CD4-positive, CD25-positive, alpha-beta regulatory T cell (primary cell): ENCODE results near the gene CXCL13. TPM values are rescaled to one million over a fixed set of nuclear protein-coding genes. Genes with fewer than 3 reads are reported as not detected.

Source experiments
- ATAC-seq, 2 donors: fragments of 150-1000 bp; cut with Tn5 transposase; one replicate each; pipeline ENCODE4 v1.10.0; 2021; ENCODE audit warnings: low read depth in 2 of 2, moderate number of reproducible peaks in 2 of 2, moderate library complexity in 1 of 2
- DNase-seq, 3 donors: peaks; one replicate each; pipeline versions ENCODE4 v3.0.0 to v3.0.0-alpha.2; 2012 to 2022; ENCODE audit warnings: mixed read lengths in 1 of 3
- H3K27ac ChIP-seq: one replicate; pipeline ENCODE4 v1.7.0; 2013; ENCODE audit warnings: mild to moderate bottlenecking, low read length; ENCODE audit not compliant: insufficient read depth, poor library complexity, severe bottlenecking
- H3K27me3 ChIP-seq: one replicate; pipeline ENCODE4 v1.7.0; 2013; ENCODE audit warnings: low read length; ENCODE audit not compliant: control insufficient read depth, insufficient read depth
- H3K36me3 ChIP-seq: one replicate; pipeline ENCODE4 v1.7.0; 2013; ENCODE audit warnings: mild to moderate bottlenecking, low read length, moderate library complexity; ENCODE audit not compliant: control insufficient read depth, insufficient read depth
- H3K4me1 ChIP-seq: 2 replicates; pipeline ENCODE4 v1.7.0; 2013; ENCODE audit warnings: mild to moderate bottlenecking, low read length; ENCODE audit not compliant: insufficient read depth, control insufficient read depth, poor library complexity, severe bottlenecking
- H3K4me3 ChIP-seq: one replicate; pipeline ENCODE4 v1.7.0; 2013; ENCODE audit warnings: low read depth, mild to moderate bottlenecking, low read length, moderate library complexity
- H3K9me3 ChIP-seq, 2 experiments: 1 replicate in 1 of 2; 2 replicates in 1 of 2; pipeline ENCODE4 v1.7.0; 2013; ENCODE audit warnings: low read length in 2 of 2, mild to moderate bottlenecking in 1 of 2, moderate library complexity in 1 of 2; ENCODE audit not compliant: control insufficient read depth in 2 of 2
- H3K27ac Mint-ChIP-seq, 3 donors: one replicate each; pipeline ENCODE4 v1.8.0; 2020 to 2022; ENCODE audit warnings: mild to moderate bottlenecking in 3 of 3, mixed read lengths in 3 of 3, moderate library complexity in 2 of 3
- H3K27me3 Mint-ChIP-seq: one replicate; pipeline ENCODE4 v1.8.0; 2022; ENCODE audit warnings: mild to moderate bottlenecking, mixed read lengths
- H3K36me3 Mint-ChIP-seq: one replicate; pipeline ENCODE4 v1.8.0; 2020; ENCODE audit warnings: mixed read lengths
- H3K4me1 Mint-ChIP-seq, 4 donors: one replicate each; pipeline ENCODE4 v1.8.0; 2020 to 2022; ENCODE audit warnings: mixed read lengths in 4 of 4, mild to moderate bottlenecking in 1 of 4
- H3K4me3 Mint-ChIP-seq, 4 donors: one replicate each; pipeline ENCODE4 v1.8.0; 2020 to 2022; ENCODE audit warnings: mild to moderate bottlenecking in 4 of 4, mixed read lengths in 4 of 4, moderate library complexity in 3 of 4
- H3K9me3 Mint-ChIP-seq, 7 donors: one replicate each; pipeline ENCODE4 v1.8.0; 2020 to 2022; ENCODE audit warnings: mixed read lengths in 7 of 7, mild to moderate bottlenecking in 3 of 7, moderate library complexity in 2 of 7
- polyA plus RNA-seq, 4 donors: library from polyadenylated mRNA; unstranded; fragments of 300-500 nt; fragmentation: Illumina TruSeq; gene quantifications; one replicate each; pipeline ENCODE4 v1.2.3, GENCODE V29; 2021
- total RNA-seq: library from RNA; stranded (reverse); gene quantifications from one replicate; pipeline ENCODE4 v1.2.3, GENCODE V29; 2022

The CXCL13 gene
- total and polyA plus RNA-seq, 5 donors from 2014 or later, result not detected

DNA sequence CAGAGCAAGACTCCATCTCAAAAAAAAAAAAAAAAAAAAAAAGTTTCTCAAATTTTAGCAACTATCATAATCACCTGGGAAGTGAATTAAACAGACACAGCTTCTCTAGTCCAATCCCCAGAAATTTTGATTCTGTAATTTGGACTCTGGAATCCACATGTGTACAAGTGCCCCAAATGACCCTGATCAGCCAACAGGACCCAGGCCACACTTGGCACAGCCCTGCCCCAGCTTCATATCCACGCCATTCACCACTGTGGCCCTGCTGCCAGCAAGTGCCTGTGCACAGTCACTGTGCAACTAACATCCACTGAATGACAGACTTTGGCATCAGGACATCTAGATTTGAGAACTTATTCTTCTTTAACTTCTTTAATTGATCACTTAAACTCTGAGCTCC lies 14.1 kb upstream of the CXCL13 start:
- Mint-ChIP-seq H3K27ac (no peak overlapping the region), H3K9me3 (peaks cover 0 to 2% (median 0%) of the 10 kb centered on the region in 7 donors), H3K36me3 (no peaks in the 10 kb centered on the region), H3K27me3 (peaks cover 21% of the 10 kb centered on the region), H3K4me3 (no peak overlapping the region), H3K4me1 (peaks cover 0 to 10% (median 7%) of the 10 kb centered on the region in 4 donors)
- H3K36me3 ChIP-seq, result no peaks in the 10 kb centered on the region
- peaks cover 3% of the 10 kb centered on the region for H3K27me3 ChIP-seq
- ATAC-seq, result no peak
- H3K9me3 ChIP-seq, result no peaks in the 10 kb centered on the region
- H3K4me3 ChIP-seq, result no peak overlapping the region
- H3K4me1 ChIP-seq, result peaks cover 6% of the 10 kb centered on the region
- no peak overlapping the region for H3K27ac ChIP-seq
- DNase-seq, result no peak

DNA sequence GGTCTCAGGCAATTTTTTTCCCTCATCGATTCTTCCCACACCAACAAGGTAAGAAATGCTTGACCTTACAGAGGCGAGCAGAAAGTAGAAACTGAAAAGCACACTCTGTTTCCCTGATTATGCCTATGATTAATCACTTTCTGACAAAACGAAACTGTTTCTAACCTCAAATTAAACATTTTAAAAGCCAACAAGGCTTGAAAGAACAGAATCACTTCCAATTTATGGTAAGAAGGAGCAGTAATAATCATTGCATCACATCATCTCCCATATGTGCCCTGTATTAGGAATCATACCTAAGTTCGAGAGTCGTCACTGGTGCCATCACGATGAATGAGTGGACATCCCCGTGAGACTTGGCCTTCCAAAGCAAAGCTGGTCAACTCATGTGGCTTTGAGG lies 12.5 kb upstream of the CXCL13 start:
- H3K36me3 ChIP-seq, result no peaks in the 10 kb centered on the region
- ATAC-seq (no peak), DNase-seq (no peak)
- peak overlapping the region; percentile 15 for H3K4me3 ChIP-seq
- H3K27ac ChIP-seq, result no peak overlapping the region
- H3K4me1 Mint-ChIP-seq, result peaks cover 0 to 2% (median 0%) of the 10 kb centered on the region in 4 donors
- no peaks in the 10 kb centered on the region for H3K9me3 ChIP-seq
- no peak overlapping the region for H3K27ac Mint-ChIP-seq
- H3K9me3 Mint-ChIP-seq, result peaks cover 0 to 3% (median 0%) of the 10 kb centered on the region in 7 donors
- peaks cover 20% of the 10 kb centered on the region for H3K27me3 Mint-ChIP-seq
- H3K36me3 Mint-ChIP-seq, result no peaks in the 10 kb centered on the region
- H3K27me3 ChIP-seq, result peaks cover 2% of the 10 kb centered on the region
- no peak overlapping the region for H3K4me3 Mint-ChIP-seq
- H3K4me1 ChIP-seq, result no peaks in the 10 kb centered on the region

DNA sequence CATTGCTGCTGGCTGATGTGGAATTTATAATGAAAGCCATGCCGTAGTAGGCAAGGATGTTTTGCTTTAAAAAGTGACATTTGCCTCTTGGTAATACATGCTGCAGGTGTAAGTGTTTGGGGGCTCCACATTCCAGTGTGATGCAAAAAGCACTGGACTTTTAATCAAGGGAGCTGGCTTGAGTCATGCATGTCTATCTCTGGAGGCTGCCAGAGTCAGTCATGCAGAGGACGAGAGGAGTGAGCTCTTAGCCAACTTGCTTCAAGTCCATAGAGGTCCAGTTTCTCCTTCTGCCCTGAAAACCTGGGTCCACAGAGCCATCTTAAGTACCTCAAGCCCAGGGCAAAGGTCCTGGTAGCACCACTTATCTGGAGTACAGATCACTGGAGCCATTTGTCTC lies 11.6 kb upstream of the CXCL13 start:
- Histone ChIP-seq H3K27me3 (peaks cover 2% of the 10 kb centered on the region), H3K36me3 (no peaks in the 10 kb centered on the region), H3K9me3 (no peaks in the 10 kb centered on the region), H3K4me3 (no peak overlapping the region), H3K27ac (no peak overlapping the region), H3K4me1 (no peaks in the 10 kb centered on the region)
- Mint-ChIP-seq H3K9me3 (peaks cover 0 to 2% (median 0%) of the 10 kb centered on the region in 7 donors), H3K36me3 (no peaks in the 10 kb centered on the region), H3K4me1 (peaks cover 0 to 2% (median 0%) of the 10 kb centered on the region in 4 donors), H3K27ac (no peak overlapping the region), H3K4me3 (no peak overlapping the region), H3K27me3 (peaks cover 11% of the 10 kb centered on the region)
- ATAC-seq, result no peak
- DNase-seq, result no peak

DNA sequence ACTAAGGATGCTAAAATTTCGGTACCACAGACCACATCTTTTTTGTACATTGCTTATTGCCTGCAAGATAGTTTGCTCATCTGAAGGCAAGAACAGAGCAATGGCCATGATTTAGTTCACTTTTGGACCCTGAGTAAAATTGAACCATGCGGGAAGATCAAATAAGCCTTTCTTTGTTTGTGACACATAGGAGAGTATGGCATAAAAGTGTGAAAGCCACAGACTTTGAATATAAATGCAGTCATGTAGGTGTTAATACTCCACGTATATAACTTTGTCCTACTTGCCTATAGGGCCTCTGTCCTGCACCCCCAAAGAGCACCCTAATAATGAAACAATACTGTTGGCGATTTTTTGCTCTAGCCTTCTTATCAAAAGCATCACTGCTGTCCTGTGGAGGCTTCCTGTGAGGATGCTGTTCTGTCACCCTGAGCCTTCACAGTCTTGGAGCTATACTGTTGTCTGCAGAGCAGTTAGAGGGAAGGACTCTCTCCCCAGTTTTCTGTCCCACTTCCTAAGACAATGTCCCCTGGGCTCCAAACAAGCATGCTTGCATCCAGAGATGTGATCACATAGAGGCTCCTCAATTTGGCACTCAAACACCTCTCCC lies 10.2 kb upstream of the CXCL13 start:
- ATAC-seq (no peak), DNase-seq (no peak)
- Mint-ChIP-seq H3K4me1 (peaks cover 0 to 2% (median 0%) of the 10 kb centered on the region in 4 donors), H3K27me3 (peaks cover 11% of the 10 kb centered on the region), H3K36me3 (no peaks in the 10 kb centered on the region), H3K9me3 (peaks cover 0 to 2% (median 0%) of the 10 kb centered on the region in 7 donors), H3K27ac (no peak overlapping the region), H3K4me3 (no peak overlapping the region)
- no peaks in the 10 kb centered on the region for H3K4me1 ChIP-seq
- H3K9me3 ChIP-seq, result no peaks in the 10 kb centered on the region
- no peak overlapping the region for H3K27ac ChIP-seq
- peaks cover 2% of the 10 kb centered on the region for H3K27me3 ChIP-seq
- H3K36me3 ChIP-seq, result no peaks in the 10 kb centered on the region
- H3K4me3 ChIP-seq, result no peak overlapping the region

DNA sequence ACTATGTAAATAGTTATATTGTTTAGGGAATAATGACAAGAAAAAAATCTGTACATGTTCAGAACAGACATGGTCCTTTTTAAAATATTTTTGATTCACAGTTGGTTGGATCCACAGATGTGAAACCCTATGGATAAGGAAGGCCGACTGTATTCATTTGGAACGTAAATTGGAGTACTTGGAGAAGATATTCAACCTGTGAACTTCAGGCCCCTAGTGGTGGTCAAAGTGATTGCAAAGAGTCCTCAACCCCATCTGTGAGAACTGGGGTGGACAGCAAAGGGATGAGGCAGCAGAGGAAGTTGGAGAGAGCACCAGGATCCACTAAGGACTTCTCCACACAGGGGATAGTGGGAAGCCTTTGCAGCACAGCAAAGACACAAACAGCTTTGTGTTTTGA lies 6.2 kb upstream of the CXCL13 start:
- peaks cover 0 to 2% (median 0%) of the 10 kb centered on the region in 7 donors for H3K9me3 Mint-ChIP-seq
- DNase-seq (peak in 1 of 3 donors; percentile 28), ATAC-seq (no peak)
- H3K36me3 ChIP-seq, result no peaks in the 10 kb centered on the region
- H3K27ac Mint-ChIP-seq, result no peak overlapping the region
- H3K9me3 ChIP-seq, result no peaks in the 10 kb centered on the region
- no peak overlapping the region for H3K27ac ChIP-seq
- H3K36me3 Mint-ChIP-seq, result no peaks in the 10 kb centered on the region
- H3K4me1 ChIP-seq, result no peaks in the 10 kb centered on the region
- H3K4me3 Mint-ChIP-seq, result no peak overlapping the region
- H3K27me3 ChIP-seq, result peaks cover 9% of the 10 kb centered on the region
- no peak overlapping the region for H3K4me3 ChIP-seq
- peaks cover 11% of the 10 kb centered on the region for H3K27me3 Mint-ChIP-seq
- H3K4me1 Mint-ChIP-seq, result peaks cover 0 to 8% (median 3%) of the 10 kb centered on the region in 4 donors

DNA sequence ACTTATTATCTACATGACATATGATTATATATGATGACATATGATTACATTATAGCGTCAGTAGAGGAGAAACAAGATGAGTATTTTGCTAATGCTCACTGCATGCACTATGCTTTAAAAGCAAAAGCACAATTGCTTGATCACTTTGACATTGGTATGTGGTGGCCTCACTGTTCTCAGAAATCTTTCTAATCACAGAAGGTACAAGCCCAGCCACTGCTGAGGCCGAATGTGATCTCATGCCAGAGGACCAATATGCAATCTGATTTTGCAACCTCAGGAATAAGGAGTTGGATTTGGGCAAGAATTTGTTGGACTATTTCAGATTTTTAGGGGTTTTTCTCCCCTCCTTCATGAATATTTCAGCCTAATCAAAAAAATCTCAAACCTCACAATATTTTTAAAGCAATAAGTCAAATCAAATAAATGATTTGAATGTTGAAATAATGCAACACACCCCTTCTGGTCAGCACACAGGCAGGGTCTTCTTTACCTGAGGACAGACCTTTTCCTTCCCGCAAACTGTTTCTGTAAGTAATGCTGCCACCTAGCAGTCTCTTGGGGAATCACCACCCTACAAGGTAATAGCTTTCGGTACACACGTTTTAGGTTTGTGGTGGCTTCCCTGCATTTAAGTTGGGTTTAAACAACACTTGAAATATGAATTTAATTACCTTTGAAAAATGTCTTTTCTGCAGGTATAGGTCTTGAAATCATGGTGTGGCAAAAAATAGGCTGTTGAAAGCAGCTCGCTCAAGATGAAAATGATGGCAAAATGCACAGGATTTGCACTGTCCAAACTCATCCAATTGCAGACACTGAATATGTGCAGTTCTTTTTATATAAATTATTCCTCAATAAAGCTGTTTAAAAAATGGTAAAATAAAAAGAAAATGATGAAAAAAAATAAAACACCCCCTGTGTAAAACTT lies 4.8 kb upstream of the CXCL13 start:
- DNase-seq (peak in 2 of 3 donors; percentile 21 to 45), ATAC-seq (no peak)
- no peak overlapping the region for H3K4me3 ChIP-seq
- Mint-ChIP-seq H3K9me3 (peaks cover 0 to 2% (median 0%) of the 10 kb centered on the region in 7 donors), H3K27me3 (peaks cover 8% of the 10 kb centered on the region), H3K36me3 (no peaks in the 10 kb centered on the region), H3K4me3 (no peak overlapping the region), H3K27ac (no peak overlapping the region), H3K4me1 (peaks cover 0 to 8% (median 3%) of the 10 kb centered on the region in 4 donors)
- no peaks in the 10 kb centered on the region for H3K36me3 ChIP-seq
- no peak overlapping the region for H3K27ac ChIP-seq
- H3K27me3 ChIP-seq, result peaks cover 9% of the 10 kb centered on the region
- no peaks in the 10 kb centered on the region for H3K9me3 ChIP-seq
- H3K4me1 ChIP-seq, result no peaks in the 10 kb centered on the region

DNA sequence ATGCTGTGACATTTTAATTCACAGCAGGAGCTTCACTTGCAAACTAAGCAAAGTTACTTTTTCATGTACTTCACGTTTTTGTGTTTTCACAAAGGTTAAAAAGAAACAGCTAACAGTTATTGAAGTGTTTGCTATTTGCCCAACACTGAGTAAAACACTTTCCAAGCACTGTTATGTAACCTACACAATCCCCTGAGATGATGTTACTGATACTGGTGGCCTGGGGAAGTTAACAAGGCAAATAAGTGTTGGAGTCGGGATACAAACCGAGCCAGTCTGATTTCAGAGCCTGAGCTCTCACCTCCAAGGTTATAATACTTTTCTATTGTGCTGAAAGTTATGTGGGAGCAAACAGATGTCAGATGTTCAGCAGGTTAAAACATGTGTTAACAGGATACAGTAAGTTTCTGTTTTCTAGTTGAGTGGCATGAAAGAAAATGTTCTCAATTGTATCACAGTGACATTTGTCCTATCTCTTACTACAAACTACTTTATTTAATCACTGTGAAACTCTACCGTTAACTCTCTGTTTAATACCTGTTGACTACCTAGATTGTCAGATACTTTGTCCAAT lies 3.9 kb upstream of the CXCL13 start:
- no peak overlapping the region for H3K27ac Mint-ChIP-seq
- Histone ChIP-seq H3K27me3 (peaks cover 9% of the 10 kb centered on the region), H3K27ac (no peak overlapping the region), H3K4me3 (no peak overlapping the region), H3K36me3 (no peaks in the 10 kb centered on the region), H3K9me3 (no peaks in the 10 kb centered on the region), H3K4me1 (no peaks in the 10 kb centered on the region)
- H3K4me3 Mint-ChIP-seq, result no peak overlapping the region
- H3K27me3 Mint-ChIP-seq, result peaks cover 5% of the 10 kb centered on the region
- no peak for DNase-seq
- no peaks in the 10 kb centered on the region for H3K36me3 Mint-ChIP-seq
- no peak for ATAC-seq
- peaks cover 0 to 8% (median 3%) of the 10 kb centered on the region in 4 donors for H3K4me1 Mint-ChIP-seq
- peaks cover 0 to 2% (median 0%) of the 10 kb centered on the region in 7 donors for H3K9me3 Mint-ChIP-seq
